DMS114 treated with DMSO at 0.1 percent for 48 hours (cell line): ENCODE measurements around the gene PTRH1.
"Not testable (repeated sequence)": the region's sequence is repeated elsewhere in the genome, so short reads cannot be mapped to it uniquely, and the experiment has no call there.

ENCODE experiments used
- DNase-seq: peaks from one replicate; lab custom pipeline; 2025; ENCODE audit not compliant: unreplicated experiment; lab: John Stamatoyannopoulos, UW

The PTRH1 gene

GRCh38 chr9:127715470-127716337, at the start of gene PTRH1, which contains the start of gene TTC16:
PTRH1 (minus strand) TSS chr9:127715663; CDS start chr9:127715639, 24 bp downstream.
TTC16 (plus strand) TSS chr9:127716079; CDS start chr9:127716146, 67 bp downstream.
- peak; percentile 84 for DNase-seq

GRCh38 chr9:127763918-127764384, 48.5 kb upstream of the PTRH1 start:
- no peak for DNase-seq

GRCh38 chr9:127762111-127762676, 46.7 kb upstream of the PTRH1 start:
- no peak for DNase-seq

GRCh38 chr9:127761491-127761956, 46.1 kb upstream of the PTRH1 start:
- no peak for DNase-seq

- no peak for DNase-seq
Observed at GRCh38 chr9:127761061-127761460, 45.6 kb upstream of the PTRH1 start.

- no peak for DNase-seq
Observed at GRCh38 chr9:127758843-127759242, 43.4 kb upstream of the PTRH1 start.

- not testable (repeated sequence) for DNase-seq
Observed at GRCh38 chr9:127756776-127757175, 41.3 kb upstream of the PTRH1 start.

- no peak for DNase-seq
Observed at GRCh38 chr9:127756233-127756632, 40.8 kb upstream of the PTRH1 start.

GRCh38 chr9:127755061-127756060, 39.9 kb upstream of the PTRH1 start:
- no peak for DNase-seq

GRCh38 chr9:127754099-127755060, 38.9 kb upstream of the PTRH1 start:
- peak; percentile 14 for DNase-seq

GRCh38 chr9:127753622-127754021, 38.2 kb upstream of the PTRH1 start:
- no peak for DNase-seq

- no peak for DNase-seq
Observed at GRCh38 chr9:127753148-127753547, 37.7 kb upstream of the PTRH1 start.

GRCh38 chr9:127751269-127752054, 36.0 kb upstream of the PTRH1 start:
- no peak for DNase-seq

- DNase-seq, result no peak
Observed at GRCh38 chr9:127749090-127749787, 33.8 kb upstream of the PTRH1 start.

GRCh38 chr9:127746959-127747569, 31.6 kb upstream of the PTRH1 start:
- no peak for DNase-seq

GRCh38 chr9:127744398-127745110, 29.1 kb upstream of the PTRH1 start:
- no peak for DNase-seq

- DNase-seq, result no peak
Observed at GRCh38 chr9:127742435-127743088, 27.1 kb upstream of the PTRH1 start.
